ENCODE results near the gene ZNF558. TPM values are rescaled to one million over a fixed set of nuclear protein-coding genes. Genes with fewer than 3 reads are reported as not detected.

ZNF558 gene
- total and polyA plus RNA-seq, 4 donors, result 11.3 to 32.7 (median 18.1) TPM

GRCh38 chr19:8815780-8816179, 16.3 kb downstream of the ZNF558 start:
- 94 to 97% methylated on average over 2 of the region's 2 CpGs for WGBS, 2 donors
- H3K9ac ChIP-seq (ENCODE audit: insufficient read depth in 1 of 2, low read length in 2 of 2), result no peak overlapping the region
- H3K36me3 ChIP-seq (ENCODE audit: control insufficient read depth in 4 of 4, insufficient read depth in 4 of 4, low read length in 4 of 4), result peaks cover 41 to 91% (median 83%) of the 10 kb centered on the region in 4 donors
- no peak overlapping the region for H3K27ac ChIP-seq (ENCODE audit: low read depth in 1 of 2, low read length in 1 of 2)
- no peaks in the 10 kb centered on the region for H3K4me1 ChIP-seq (ENCODE audit: control insufficient read depth in 5 of 5, insufficient read depth in 5 of 5, low read length in 5 of 5)
- H3K9me3 ChIP-seq (ENCODE audit: control insufficient read depth in 4 of 4, insufficient read depth in 3 of 4, low read length in 3 of 4), result peaks cover 45 to 70% (median 51%) of the 10 kb centered on the region in 4 donors
- ATAC-seq (ENCODE audit: insufficient read depth, low FRiP score), result no peak
- no peak for TF ChIP-seq CTCF (IDR thresholded peaks at IDR 0.05; ENCODE audit: control extremely low read depth, extremely low read depth)
- H3K27me3 ChIP-seq (ENCODE audit: control insufficient read depth in 3 of 3, insufficient read depth in 3 of 3, low read length in 2 of 3), result no peaks in the 10 kb centered on the region
- DNase-seq, result no peak
- no peak overlapping the region for H3K4me3 ChIP-seq

- H3K27ac ChIP-seq (ENCODE audit: low read depth in 1 of 2, low read length in 1 of 2), result no peak overlapping the region
- TF ChIP-seq CTCF (IDR thresholded peaks at IDR 0.05; ENCODE audit: control extremely low read depth, extremely low read depth), result no peak
- WGBS, 2 donors, result 92 to 95% methylated on average over 3 of the region's 3 CpGs
- DNase-seq, result no peak
- no peak overlapping the region for H3K4me3 ChIP-seq
- no peaks in the 10 kb centered on the region for H3K27me3 ChIP-seq (ENCODE audit: control insufficient read depth in 3 of 3, insufficient read depth in 3 of 3, low read length in 2 of 3)
- no peak overlapping the region for H3K9ac ChIP-seq (ENCODE audit: insufficient read depth in 1 of 2, low read length in 2 of 2)
- H3K36me3 ChIP-seq (ENCODE audit: control insufficient read depth in 4 of 4, insufficient read depth in 4 of 4, low read length in 4 of 4), result peaks cover 38 to 87% (median 80%) of the 10 kb centered on the region in 4 donors
- ATAC-seq (ENCODE audit: insufficient read depth, low FRiP score), result no peak
- peaks cover 40 to 72% (median 63%) of the 10 kb centered on the region in 4 donors for H3K9me3 ChIP-seq (ENCODE audit: control insufficient read depth in 4 of 4, insufficient read depth in 3 of 4, low read length in 3 of 4)
- H3K4me1 ChIP-seq (ENCODE audit: control insufficient read depth in 5 of 5, insufficient read depth in 5 of 5, low read length in 5 of 5), result no peaks in the 10 kb centered on the region
These were observed 17.9 kb downstream of the ZNF558 start for GRCh38 chr19:8814176-8814575.

GRCh38 chr19:8811315-8812172, 20.6 kb downstream of the ZNF558 start:
- H3K4me3 ChIP-seq, result no peak overlapping the region
- peak in 1 of 3 donors; percentile 4 for DNase-seq
- no peaks in the 10 kb centered on the region for H3K27me3 ChIP-seq (ENCODE audit: control insufficient read depth in 3 of 3, insufficient read depth in 3 of 3, low read length in 2 of 3)
- H3K9me3 ChIP-seq (ENCODE audit: control insufficient read depth in 4 of 4, insufficient read depth in 3 of 4, low read length in 3 of 4), result peaks cover 47 to 88% (median 69%) of the 10 kb centered on the region in 4 donors
- no peak overlapping the region for H3K27ac ChIP-seq (ENCODE audit: low read depth in 1 of 2, low read length in 1 of 2)
- peaks cover 42 to 90% (median 85%) of the 10 kb centered on the region in 4 donors for H3K36me3 ChIP-seq (ENCODE audit: control insufficient read depth in 4 of 4, insufficient read depth in 4 of 4, low read length in 4 of 4)
- H3K9ac ChIP-seq (ENCODE audit: insufficient read depth in 1 of 2, low read length in 2 of 2), result no peak overlapping the region
- no peak for ATAC-seq (ENCODE audit: insufficient read depth, low FRiP score)
- no peak for TF ChIP-seq CTCF (IDR thresholded peaks at IDR 0.05; ENCODE audit: control extremely low read depth, extremely low read depth)
- 96 to 98% methylated on average over 10 of the region's 10 CpGs for WGBS, 2 donors
- no peaks in the 10 kb centered on the region for H3K4me1 ChIP-seq (ENCODE audit: control insufficient read depth in 5 of 5, insufficient read depth in 5 of 5, low read length in 5 of 5)
